ENCODE measurements around the gene ZKSCAN1.

DNA sequence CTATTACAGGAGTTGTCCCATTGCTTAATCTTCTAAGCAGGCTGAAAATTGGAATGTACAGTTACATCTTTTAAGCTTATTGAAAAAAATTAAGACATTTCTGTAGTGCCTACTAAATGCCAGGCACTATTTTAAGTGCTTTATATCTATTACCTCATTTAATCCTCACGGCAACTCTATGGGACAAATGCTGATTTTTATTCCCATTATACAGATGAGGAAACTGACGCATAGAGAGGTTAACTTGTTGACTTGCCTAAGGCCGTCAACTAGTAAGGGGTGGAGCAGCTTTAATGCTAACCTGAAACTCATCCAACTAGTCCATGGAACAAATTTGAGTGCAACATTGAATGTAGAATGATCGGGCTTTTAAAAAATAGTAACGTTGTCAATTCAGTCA lies 2.5 kb downstream of the ZKSCAN1 start:
- no peak for TF ChIP-seq RAD21 (IDR thresholded peaks at IDR 0.05; ENCODE audit: low read depth)
- TF ChIP-seq CBX3 (IDR thresholded peaks at IDR 0.05; ENCODE audit: low read depth) = no peak
- TF ChIP-seq SRF (IDR thresholded peaks at IDR 0.05; ENCODE audit: low read depth) = no peak
